Stimulated activated CD4-positive, alpha-beta T cell treated with anti-CD3 and anti-CD28 coated beads, Interleukin-2, amount 100 ng/mL, for 48 hours (primary cell): ENCODE data around the gene PTPN3.

Experiments used
- DNase-seq, 2 donors: peaks; one replicate each; pipeline ENCODE4 v3.0.0-alpha.2; 2020

The PTPN3 gene

DNA sequence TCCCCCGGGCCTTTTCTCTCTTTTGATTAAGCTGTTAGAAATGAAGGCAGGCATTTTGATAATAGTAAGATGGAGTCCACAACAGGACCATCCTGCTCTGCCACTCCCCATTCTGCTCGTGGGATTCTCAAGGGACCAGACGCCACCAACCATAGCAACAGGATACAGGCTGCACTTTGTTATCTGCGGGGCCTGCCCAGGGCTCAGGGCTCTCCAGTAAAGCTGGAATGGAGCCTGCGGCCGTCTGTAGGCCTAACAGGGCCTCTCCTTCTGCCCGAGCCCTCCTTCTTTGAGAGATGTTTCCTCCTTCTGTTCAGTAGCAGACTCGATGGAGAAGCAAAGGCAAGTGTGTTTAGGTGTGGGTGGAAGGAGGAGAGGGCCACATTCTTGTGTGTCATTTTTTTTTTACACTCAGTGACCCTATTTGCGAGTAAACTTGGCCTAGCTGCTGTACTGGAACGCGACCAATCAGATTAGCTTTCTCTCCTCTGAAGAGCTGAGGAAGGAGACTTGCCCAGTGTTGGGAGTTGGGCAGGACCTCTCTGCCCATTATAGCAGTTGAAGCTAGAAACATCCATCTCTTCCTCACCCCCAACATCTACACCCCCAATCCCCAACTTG is 168.4 kb downstream of the PTPN3 start:
- no peak for DNase-seq

DNA sequence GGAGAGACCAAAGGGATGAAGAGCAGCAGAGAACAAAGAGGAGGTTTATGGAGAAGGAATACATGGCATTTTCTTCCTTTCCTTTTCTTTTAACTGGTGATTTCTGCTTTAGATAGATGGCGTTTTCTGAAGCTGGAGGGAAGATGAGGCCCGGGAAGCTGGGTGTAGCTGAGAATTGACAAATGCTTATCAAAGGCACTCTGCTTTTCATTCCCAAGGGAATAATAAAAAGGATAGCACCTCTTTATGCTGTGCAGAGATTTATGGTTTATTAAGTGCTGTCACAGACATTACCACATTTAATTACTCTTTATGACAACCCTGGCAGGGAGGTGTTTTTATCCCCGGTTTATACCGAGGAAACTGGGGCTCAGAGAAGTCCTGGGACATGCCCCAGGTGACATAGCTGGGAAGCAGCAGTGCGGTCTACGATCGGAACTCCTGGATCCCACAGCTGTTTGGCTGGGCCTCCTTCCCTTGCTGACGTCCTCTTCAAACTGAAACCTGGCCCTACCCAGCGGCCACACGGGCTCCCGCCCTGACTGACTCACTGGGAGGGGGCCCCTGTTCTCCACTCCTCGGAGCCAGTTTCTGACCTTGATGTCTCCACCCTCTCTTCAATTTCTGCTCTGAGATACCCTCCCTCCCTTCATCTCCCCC is 169.0 kb downstream of the PTPN3 start:
- no peak for DNase-seq
